ENCODE data around the gene ALX4. TPM values are rescaled to one million over a fixed set of nuclear protein-coding genes. Genes with fewer than 3 reads are reported as not detected.

Gene ALX4
- total and polyA plus RNA-seq, 2 of the 8 experiments (the other 6 are each of a cell fraction or from before 2014, with no cell fraction given), result not detected

DNA sequence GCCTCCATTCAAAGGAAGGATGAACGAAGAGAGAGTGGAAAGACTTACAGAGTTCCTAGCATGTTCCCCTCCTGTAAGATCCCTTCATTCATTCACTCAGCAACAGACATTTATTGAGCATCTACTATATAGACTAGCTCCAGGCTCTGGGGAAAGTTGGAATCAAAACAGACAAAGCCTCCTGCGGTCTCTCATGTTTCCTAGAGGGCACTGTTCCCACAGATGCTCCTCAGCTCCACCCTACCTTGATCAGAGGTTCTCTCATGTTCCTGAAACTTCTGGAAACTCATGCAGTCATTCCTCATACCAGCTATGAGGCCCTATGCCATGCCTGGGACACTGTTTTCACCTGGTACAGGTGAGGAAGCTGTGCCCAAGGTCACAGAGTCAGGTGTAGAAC lies 11.1 kb downstream of the ALX4 start (continued):
- TF ChIP-seq, protein P1, sequence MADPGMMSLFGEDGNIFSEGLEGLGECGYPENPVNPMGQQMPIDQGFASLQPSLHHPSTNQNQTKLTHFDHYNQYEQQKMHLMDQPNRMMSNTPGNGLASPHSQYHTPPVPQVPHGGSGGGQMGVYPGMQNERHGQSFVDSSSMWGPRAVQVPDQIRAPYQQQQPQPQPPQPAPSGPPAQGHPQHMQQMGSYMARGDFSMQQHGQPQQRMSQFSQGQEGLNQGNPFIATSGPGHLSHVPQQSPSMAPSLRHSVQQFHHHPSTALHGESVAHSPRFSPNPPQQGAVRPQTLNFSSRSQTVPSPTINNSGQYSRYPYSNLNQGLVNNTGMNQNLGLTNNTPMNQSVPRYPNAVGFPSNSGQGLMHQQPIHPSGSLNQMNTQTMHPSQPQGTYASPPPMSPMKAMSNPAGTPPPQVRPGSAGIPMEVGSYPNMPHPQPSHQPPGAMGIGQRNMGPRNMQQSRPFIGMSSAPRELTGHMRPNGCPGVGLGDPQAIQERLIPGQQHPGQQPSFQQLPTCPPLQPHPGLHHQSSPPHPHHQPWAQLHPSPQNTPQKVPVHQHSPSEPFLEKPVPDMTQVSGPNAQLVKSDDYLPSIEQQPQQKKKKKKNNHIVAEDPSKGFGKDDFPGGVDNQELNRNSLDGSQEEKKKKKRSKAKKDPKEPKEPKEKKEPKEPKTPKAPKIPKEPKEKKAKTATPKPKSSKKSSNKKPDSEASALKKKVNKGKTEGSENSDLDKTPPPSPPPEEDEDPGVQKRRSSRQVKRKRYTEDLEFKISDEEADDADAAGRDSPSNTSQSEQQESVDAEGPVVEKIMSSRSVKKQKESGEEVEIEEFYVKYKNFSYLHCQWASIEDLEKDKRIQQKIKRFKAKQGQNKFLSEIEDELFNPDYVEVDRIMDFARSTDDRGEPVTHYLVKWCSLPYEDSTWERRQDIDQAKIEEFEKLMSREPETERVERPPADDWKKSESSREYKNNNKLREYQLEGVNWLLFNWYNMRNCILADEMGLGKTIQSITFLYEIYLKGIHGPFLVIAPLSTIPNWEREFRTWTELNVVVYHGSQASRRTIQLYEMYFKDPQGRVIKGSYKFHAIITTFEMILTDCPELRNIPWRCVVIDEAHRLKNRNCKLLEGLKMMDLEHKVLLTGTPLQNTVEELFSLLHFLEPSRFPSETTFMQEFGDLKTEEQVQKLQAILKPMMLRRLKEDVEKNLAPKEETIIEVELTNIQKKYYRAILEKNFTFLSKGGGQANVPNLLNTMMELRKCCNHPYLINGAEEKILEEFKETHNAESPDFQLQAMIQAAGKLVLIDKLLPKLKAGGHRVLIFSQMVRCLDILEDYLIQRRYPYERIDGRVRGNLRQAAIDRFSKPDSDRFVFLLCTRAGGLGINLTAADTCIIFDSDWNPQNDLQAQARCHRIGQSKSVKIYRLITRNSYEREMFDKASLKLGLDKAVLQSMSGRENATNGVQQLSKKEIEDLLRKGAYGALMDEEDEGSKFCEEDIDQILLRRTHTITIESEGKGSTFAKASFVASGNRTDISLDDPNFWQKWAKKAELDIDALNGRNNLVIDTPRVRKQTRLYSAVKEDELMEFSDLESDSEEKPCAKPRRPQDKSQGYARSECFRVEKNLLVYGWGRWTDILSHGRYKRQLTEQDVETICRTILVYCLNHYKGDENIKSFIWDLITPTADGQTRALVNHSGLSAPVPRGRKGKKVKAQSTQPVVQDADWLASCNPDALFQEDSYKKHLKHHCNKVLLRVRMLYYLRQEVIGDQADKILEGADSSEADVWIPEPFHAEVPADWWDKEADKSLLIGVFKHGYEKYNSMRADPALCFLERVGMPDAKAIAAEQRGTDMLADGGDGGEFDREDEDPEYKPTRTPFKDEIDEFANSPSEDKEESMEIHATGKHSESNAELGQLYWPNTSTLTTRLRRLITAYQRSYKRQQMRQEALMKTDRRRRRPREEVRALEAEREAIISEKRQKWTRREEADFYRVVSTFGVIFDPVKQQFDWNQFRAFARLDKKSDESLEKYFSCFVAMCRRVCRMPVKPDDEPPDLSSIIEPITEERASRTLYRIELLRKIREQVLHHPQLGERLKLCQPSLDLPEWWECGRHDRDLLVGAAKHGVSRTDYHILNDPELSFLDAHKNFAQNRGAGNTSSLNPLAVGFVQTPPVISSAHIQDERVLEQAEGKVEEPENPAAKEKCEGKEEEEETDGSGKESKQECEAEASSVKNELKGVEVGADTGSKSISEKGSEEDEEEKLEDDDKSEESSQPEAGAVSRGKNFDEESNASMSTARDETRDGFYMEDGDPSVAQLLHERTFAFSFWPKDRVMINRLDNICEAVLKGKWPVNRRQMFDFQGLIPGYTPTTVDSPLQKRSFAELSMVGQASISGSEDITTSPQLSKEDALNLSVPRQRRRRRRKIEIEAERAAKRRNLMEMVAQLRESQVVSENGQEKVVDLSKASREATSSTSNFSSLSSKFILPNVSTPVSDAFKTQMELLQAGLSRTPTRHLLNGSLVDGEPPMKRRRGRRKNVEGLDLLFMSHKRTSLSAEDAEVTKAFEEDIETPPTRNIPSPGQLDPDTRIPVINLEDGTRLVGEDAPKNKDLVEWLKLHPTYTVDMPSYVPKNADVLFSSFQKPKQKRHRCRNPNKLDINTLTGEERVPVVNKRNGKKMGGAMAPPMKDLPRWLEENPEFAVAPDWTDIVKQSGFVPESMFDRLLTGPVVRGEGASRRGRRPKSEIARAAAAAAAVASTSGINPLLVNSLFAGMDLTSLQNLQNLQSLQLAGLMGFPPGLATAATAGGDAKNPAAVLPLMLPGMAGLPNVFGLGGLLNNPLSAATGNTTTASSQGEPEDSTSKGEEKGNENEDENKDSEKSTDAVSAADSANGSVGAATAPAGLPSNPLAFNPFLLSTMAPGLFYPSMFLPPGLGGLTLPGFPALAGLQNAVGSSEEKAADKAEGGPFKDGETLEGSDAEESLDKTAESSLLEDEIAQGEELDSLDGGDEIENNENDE (IDR thresholded peaks at IDR 0.05; ENCODE audit: insufficient replicate concordance, low read length), result no peak
- no peak for TF ChIP-seq BCL11A (IDR thresholded peaks at IDR 0.05; ENCODE audit: low read depth in 2 of 2, low read length in 2 of 2)
- no peak for TF ChIP-seq EZH2 (IDR thresholded peaks at IDR 0.05; ENCODE audit: low read depth, low read length, severe bottlenecking)
- TF ChIP-seq MAFK (IDR thresholded peaks at IDR 0.05; ENCODE audit: low read depth, low read length), result no peak
- TF ChIP-seq SP1 (IDR thresholded peaks at IDR 0.05; ENCODE audit: low read depth, low read length), result no peak
- TF ChIP-seq BACH1 (IDR thresholded peaks at IDR 0.05; ENCODE audit: low read length), result no peak
- TF ChIP-seq, protein P2, sequence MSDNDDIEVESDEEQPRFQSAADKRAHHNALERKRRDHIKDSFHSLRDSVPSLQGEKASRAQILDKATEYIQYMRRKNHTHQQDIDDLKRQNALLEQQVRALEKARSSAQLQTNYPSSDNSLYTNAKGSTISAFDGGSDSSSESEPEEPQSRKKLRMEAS (IDR thresholded peaks at IDR 0.05), result no peak
- no peak for TF ChIP-seq NRF1 (IDR thresholded peaks at IDR 0.05; ENCODE audit: low read depth, low read length)
- no peak for TF ChIP-seq TBP (IDR thresholded peaks at IDR 0.05; ENCODE audit: low read depth, low read length)
- TF ChIP-seq JUND (IDR thresholded peaks at IDR 0.05; ENCODE audit: low read length), result no peak
- TF ChIP-seq RBBP5 (IDR thresholded peaks at IDR 0.05; ENCODE audit: borderline replicate concordance, low read depth, low read length), result no peak
